ENCODE data around the gene TLX3.
"Not testable (repeated sequence)": the region's sequence is repeated elsewhere in the genome, so short reads cannot be mapped to it uniquely, and the experiment has no call there.

The TLX3 gene

GRCh38 chr5:171330021-171330420, 21.0 kb downstream of the TLX3 start:
- no peak for FAIRE-seq

- no peak for FAIRE-seq
Observed at GRCh38 chr5:171335616-171336015, 26.6 kb downstream of the TLX3 start.

- peak; percentile 69 for FAIRE-seq
Observed at GRCh38 chr5:171336521-171337209, 27.6 kb downstream of the TLX3 start.

- no peak for FAIRE-seq
Observed at GRCh38 chr5:171337210-171337569, 28.1 kb downstream of the TLX3 start.

- no peak for FAIRE-seq
Observed at GRCh38 chr5:171340042-171340441, 31.0 kb downstream of the TLX3 start.

GRCh38 chr5:171340491-171340890, 31.4 kb downstream of the TLX3 start:
- no peak for FAIRE-seq

GRCh38 chr5:171342362-171343111, 33.5 kb downstream of the TLX3 start:
- FAIRE-seq: peak; percentile 94

- no peak for FAIRE-seq
Observed at GRCh38 chr5:171344936-171345608, 36.0 kb downstream of the TLX3 start.

GRCh38 chr5:171351536-171352073, 42.6 kb downstream of the TLX3 start:
- no peak for FAIRE-seq

GRCh38 chr5:171355302-171355724, 46.3 kb downstream of the TLX3 start:
- FAIRE-seq: no peak

GRCh38 chr5:171357843-171358242, 48.8 kb downstream of the TLX3 start:
- FAIRE-seq: no peak

- not testable (repeated sequence) for FAIRE-seq
Observed at GRCh38 chr5:171361151-171361550, 52.1 kb downstream of the TLX3 start.

Measured in G401.6 (cell line).